GM19238 (cell line): ENCODE data around the gene TUBGCP4.

ENCODE experiments used
- DNase-seq: peaks from one replicate; pipeline ENCODE4 v3.0.0; 2011; ENCODE audit warnings: low spot score; ENCODE audit not compliant: insufficient read length

The TUBGCP4 gene

DNA sequence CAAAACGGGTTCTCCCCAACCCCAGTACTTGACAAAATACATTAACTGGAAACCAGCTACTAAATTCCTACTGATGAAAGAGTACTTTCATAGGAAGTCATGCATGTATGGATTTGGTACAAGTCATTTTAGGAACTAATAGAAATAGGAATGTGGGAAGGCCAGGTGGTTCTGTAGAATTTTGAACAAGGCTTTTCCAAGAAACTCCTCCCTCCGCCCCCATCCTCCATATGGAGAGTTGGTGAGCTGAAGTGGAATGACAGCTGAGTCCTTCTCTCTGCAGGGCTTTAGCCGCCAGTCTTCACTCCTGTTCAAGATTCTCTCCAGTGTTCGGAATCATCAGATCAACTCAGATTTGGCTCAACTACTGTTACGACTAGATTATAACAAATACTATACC is 33.2 kb downstream of the TUBGCP4 start:
- DNase-seq, result no peak

GRCh38 chr15:43406189-43406588 is 35.3 kb downstream of the TUBGCP4 start:
- no peak for DNase-seq

DNA sequence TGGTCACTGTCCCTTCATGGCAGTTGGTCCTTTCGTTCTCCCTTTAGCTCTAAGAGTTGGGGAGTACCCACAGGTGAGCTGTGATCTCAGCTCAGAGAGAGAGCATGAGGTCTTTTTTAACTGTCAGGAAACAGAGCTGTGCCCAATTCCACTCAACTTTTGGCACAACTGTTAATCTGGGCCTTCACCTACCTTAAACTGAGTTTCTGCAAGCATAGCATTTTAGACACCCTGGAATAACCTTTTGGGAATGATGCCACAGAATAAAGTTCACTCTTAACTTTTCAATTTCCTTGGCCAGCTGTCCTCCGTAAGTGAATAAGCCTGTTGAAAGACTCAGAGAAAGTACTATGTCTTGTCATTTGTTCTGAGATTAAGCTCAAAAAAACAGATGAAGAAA is 35.9 kb downstream of the TUBGCP4 start:
- DNase-seq, result no peak

DNA sequence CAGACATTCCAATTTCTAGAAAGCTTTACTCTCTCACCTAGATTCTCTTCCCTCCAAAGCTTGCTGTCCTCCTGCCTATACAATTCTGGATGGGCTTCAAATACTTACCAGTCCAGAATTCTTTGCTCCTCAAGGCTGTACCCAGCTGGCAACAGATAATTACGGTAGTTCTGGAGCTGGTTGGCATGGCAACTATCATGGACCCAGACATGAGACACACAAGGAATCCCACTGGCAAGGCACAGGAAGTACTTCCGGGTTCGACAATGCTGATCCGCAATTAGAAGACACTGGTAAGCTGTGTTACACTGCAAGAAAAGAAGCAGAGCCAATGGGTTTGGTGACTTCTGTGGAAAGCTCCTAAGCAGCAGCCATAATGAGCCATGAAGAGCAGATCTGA is 37.9 kb downstream of the TUBGCP4 start:
- DNase-seq, result no peak

DNA sequence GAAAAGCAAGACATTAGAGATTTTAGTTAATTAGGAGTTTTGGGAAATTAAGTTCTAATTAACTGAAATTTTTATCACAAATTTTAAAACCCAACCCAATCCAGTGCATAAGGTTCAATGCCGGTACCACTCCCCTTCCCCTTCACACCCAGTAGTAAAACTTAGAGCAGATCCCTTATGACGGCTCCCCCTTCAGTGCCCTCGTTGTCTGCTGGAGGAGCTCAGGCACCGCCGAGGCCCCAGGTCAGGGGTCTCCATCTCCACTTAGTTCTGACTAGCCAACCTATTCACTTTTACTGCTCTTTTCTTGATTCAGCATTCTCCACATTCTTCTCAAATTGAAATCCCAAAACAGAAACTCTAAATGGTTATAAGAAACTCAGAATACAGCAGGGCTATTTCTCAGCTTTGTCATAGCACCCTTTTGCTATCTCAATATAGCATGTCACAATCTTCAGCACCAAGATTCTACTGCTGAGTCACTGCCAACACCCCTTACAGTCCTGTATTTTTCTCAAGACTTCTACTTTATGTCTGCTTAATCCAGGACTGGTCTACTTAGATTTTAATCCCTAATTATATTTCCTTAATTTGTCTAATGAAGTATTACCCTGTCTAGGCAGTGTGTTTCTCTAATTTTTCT is 39.8 kb downstream of the TUBGCP4 start:
- DNase-seq, result no peak

DNA sequence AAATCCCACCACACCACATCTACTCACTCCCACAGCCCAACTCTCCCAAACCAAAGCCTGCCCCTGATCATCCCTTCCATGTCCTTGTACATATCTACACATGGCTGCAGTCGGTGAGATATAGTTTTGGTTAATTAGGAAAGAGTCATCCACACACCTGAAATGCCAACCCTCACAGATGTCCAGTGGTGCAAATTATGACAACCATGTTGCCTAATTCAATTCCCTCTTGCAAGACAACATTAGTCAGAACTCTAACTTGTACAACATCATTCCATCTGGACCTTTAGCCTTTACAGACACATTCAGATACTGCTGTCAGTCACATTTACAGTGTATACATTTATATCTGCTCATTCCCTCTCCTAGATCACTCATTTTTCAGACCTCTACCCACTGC is 41.2 kb downstream of the TUBGCP4 start:
- no peak for DNase-seq

GRCh38 chr15:43414196-43414595 is 43.3 kb downstream of the TUBGCP4 start:
- DNase-seq, result no peak

GRCh38 chr15:43420435-43420834 is 49.5 kb downstream of the TUBGCP4 start:
- no peak for DNase-seq

DNA sequence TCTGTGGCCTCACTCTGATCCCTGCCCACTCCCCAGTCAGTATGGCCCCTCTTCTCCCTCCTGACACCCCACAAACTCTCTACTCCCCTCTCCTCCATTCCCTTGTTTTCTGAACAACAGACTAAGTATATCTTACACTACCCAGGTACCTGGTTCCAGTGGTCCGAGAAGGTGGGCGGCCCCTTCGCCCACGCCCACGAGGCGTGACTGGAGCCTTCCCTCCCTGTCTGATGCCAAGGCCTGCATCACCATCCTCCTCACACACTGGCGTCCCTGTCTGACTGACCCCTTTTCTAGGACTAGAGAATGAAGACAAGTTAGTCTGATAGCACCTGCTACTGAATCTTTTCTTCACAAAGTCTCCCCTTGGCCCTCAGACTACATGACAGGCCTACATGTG is 50.0 kb downstream of the TUBGCP4 start:
- DNase-seq, result no peak

DNA sequence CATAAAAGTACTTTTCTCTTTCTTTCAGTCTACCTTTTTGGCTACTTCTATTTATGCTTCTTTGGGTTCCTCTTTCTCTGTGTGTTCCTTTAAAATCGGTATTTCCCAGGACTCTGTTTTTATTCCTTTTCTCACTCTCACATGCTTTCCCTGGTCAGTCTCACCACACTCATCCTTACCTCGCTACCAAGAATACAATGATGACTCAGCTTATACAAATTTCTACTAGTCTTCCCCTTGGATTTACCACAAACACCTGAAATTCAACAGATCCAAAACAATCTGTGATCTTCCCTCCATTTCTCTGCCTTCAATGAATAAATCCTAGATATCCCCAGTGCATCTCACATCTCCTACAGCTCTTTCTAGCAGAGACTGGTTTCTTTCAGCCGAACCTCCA is 52.9 kb downstream of the TUBGCP4 start:
- DNase-seq, result no peak

DNA sequence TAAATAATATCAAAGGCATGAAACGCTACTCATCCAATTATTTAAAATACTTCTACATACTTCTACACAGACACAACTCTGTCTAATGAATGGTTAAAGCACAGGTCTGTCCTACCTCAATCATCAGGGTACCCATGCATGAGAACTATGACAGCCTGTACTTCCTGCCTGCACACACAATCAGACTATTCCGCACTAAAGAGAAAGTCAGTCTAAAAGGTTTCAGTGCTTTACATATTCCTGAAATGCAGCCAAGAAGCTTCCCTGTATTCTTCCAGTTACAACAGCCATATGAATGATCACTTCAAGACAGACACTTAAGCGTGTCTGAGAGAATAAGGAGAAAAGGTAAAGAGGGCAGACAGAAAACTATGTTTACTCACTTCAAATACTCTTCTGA is 58.8 kb downstream of the TUBGCP4 start:
- no peak for DNase-seq

- no peak for DNase-seq
Measured at GRCh38 chr15:43433165-43433564, 62.3 kb downstream of the TUBGCP4 start.

- no peak for DNase-seq
Measured at GRCh38 chr15:43433661-43434303, 62.9 kb downstream of the TUBGCP4 start.

- no peak for DNase-seq
Measured at GRCh38 chr15:43434446-43434845, 63.5 kb downstream of the TUBGCP4 start.

DNA sequence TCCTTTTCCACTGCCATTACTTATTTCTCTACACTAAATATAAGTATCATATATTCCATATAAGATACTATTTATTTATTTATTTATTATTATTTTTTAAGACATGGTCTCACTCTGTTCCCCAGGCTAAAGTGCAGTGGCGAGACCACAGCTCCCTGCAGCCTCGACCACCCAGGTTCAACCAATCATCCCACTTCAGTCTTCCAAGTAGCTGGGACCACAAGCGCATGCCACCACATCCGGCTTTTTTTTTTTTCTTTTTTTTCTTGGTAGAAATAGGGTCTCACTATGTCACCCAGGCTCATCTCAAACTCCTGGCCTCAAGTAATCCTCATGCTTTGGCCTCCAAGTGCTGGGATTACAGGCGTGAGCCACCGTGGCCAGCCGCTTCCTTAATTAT is 65.5 kb downstream of the TUBGCP4 start:
- no peak for DNase-seq

GRCh38 chr15:43439268-43439667 is 68.4 kb downstream of the TUBGCP4 start:
- no peak for DNase-seq

DNA sequence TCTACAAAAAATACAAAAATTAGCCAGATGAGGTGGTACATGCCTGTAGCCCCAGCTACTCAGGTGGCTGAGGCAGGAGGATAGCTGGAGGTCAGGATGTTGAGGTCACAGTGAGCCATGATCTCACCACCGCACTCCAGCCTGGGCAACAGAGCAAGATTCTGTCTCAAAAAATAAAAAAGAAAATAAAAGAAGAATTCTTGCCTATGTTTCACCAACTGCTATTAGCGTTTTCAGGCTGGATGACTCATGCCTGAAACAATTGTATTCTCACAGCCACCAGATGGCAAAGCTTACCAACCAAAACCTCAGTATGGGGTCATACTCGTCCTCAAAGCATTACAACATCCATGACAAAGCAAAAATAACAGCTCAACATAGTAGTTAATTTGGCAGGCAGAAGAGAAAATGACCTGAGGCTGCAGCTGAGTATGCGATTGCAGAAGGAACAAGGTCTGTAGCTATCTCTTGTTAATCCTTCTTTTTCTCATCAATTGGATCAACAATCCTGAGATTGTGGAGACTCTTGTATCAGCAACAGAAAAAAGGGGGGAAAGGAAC is 69.9 kb downstream of the TUBGCP4 start:
- DNase-seq, result peak; percentile 10

GRCh38 chr15:43441316-43441715 is 70.4 kb downstream of the TUBGCP4 start:
- DNase-seq, result no peak

DNA sequence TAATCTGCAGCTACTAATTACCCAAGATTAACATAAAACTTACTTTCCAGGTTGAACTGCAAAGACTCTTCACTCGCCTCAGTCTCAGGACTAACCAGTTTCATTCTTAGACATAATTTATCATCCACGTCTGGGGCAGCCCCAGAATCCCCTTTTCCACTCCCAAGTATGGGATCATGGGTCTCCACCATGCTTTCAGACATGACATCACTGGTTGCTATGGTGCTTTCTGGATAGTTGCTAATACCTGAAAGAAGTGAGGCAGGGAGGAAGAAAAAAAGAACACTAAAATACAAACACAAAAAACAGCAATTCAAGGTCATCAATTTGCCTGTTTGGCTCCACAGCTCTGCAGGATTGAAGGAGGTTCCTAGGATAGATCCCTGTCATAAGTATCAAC is 75.4 kb downstream of the TUBGCP4 start:
- DNase-seq, result no peak

DNA sequence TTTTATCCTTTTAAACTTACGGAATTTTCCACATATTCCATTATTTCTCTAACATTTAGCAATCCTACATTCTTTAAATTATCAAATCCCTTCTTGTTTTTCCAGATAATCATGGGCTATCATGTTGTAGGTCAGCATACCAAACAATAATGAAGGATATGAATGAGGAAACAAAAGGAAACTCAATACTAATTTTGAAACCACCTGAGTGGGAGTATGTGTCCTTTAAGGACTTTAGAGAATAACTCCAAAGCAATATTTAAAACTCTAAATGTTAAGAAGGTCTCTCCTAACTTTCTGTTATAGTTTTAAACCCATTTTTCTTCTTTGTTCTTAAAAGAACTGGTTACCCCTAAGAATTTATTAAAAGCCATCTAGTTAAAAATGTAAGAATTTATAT is 79.1 kb downstream of the TUBGCP4 start:
- DNase-seq, result no peak
